ENCODE results near the gene ST14. TPM values are rescaled to one million over a fixed set of nuclear protein-coding genes. Genes with fewer than 3 reads are reported as not detected.

Gene ST14
- total RNA-seq, 4 donors from 2014 or later, result 109 to 225 (median 141) TPM

DNA sequence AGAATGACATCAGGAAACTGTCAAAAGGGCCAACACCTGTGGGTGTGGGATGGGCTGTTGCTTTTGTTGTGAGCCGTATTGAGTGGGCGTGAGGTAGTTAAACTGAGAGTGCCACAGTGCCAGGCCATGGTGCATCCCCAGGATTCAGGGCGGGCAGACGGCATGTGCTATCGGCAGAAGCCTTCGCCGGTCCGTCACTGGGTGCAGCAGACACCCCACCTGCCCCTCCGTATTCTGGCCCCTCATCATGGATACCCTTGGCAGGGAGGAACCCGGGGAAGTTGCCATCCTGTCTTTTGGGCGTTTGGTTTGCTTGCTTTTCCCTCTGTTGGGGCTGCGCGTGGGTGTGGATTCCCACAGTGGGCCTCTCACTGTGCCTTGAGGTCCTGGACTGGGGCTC lies 27.5 kb downstream of the ST14 start:
- H3K4me3 ChIP-seq, result no peak overlapping the region
- TF ChIP-seq CTCF (IDR thresholded peaks at IDR 0.05) (no peak), POLR2A (IDR thresholded peaks at IDR 0.05) (no peak)
- intact Hi-C loops (cut with DNase I), result no loop called here

GRCh38 chr11:130188047-130188446 lies 28.5 kb downstream of the ST14 start:
- Histone ChIP-seq H3K4me3 (no peak overlapping the region), H3K27me3 (no peaks in the 10 kb centered on the region), H3K36me3 (peaks cover 0 to 57% (median 0%) of the 10 kb centered on the region in 3 donors), H3K4me1 (peaks cover 0 to 20% (median 6%) of the 10 kb centered on the region in 3 donors), H3K27ac (no peak overlapping the region), H3K9me3 (no peaks in the 10 kb centered on the region)
- 59 to 67% methylated on average over 2 to 11 of the region's 14 CpGs for WGBS, 2 donors
- no peak for DNase-seq
- intact Hi-C loops (cut with DNase I), result no loop called here
- no peak for TF ChIP-seq POLR2A (IDR thresholded peaks at IDR 0.05)
- no peak for TF ChIP-seq CTCF (IDR thresholded peaks at IDR 0.05)

More for the DNA sequence above, 27.5 kb downstream of the ST14 start:
- DNase-seq, result no peak
- H3K27ac ChIP-seq, result no peak overlapping the region
- H3K36me3 ChIP-seq, result peaks cover 0 to 47% (median 0%) of the 10 kb centered on the region in 3 donors
- no peaks in the 10 kb centered on the region for H3K9me3 ChIP-seq
- H3K27me3 ChIP-seq, result no peaks in the 10 kb centered on the region
- H3K4me1 ChIP-seq, result peaks cover 4 to 29% (median 6%) of the 10 kb centered on the region in 3 donors
- WGBS, 2 donors, result 68 to 88% methylated on average over 3 to 9 of the region's 13 CpGs

GRCh38 chr11:130188585-130189347 lies 29.2 kb downstream of the ST14 start:
- WGBS, 2 donors, result 42 to 55% methylated on average over 3 to 4 of the region's 19 CpGs
- no peak for TF ChIP-seq POLR2A (IDR thresholded peaks at IDR 0.05)
- TF ChIP-seq CTCF (IDR thresholded peaks at IDR 0.05), result no peak
- Histone ChIP-seq H3K27ac (no peak overlapping the region), H3K4me3 (no peak overlapping the region), H3K36me3 (peaks cover 0 to 62% (median 0%) of the 10 kb centered on the region in 3 donors), H3K4me1 (peaks cover 0 to 20% (median 6%) of the 10 kb centered on the region in 3 donors), H3K27me3 (no peaks in the 10 kb centered on the region), H3K9me3 (no peaks in the 10 kb centered on the region)
- DNase-seq, result no peak
- intact Hi-C loops (cut with DNase I), result no loop called here

GRCh38 chr11:130189492-130190210 lies 30.1 kb downstream of the ST14 start:
- no peaks in the 10 kb centered on the region for H3K9me3 ChIP-seq
- intact Hi-C loops (cut with DNase I), result no loop called here

More at GRCh38 chr11:130189492-130190210, 30.1 kb downstream of the ST14 start:
- no peak for DNase-seq
- H3K36me3 ChIP-seq, result peaks cover 0 to 64% (median 7%) of the 10 kb centered on the region in 3 donors
- no peaks in the 10 kb centered on the region for H3K27me3 ChIP-seq
- 60 to 84% methylated on average over 2 to 18 of the region's 32 CpGs for WGBS, 2 donors
- H3K4me3 ChIP-seq, result no peak overlapping the region
- H3K27ac ChIP-seq, result peak overlapping the region in 3 of 4 donors; percentile 7 to 32 (median 18)
- H3K4me1 ChIP-seq, result peaks cover 0 to 20% (median 6%) of the 10 kb centered on the region in 3 donors
- no peak for TF ChIP-seq CTCF (IDR thresholded peaks at IDR 0.05)
- TF ChIP-seq POLR2A (IDR thresholded peaks at IDR 0.05), result no peak

Measured in esophagus squamous epithelium (tissue), 5 donors.